HG03442 (cell line): ENCODE measurements around the gene SLC1A2.

ENCODE experiments used
- ATAC-seq: cut with Tn5 transposase; IDR thresholded peaks from one replicate; pipeline ENCODE4 v1.9.1; 2021; ENCODE audit warnings: mild to moderate bottlenecking, moderate library complexity; ENCODE audit not compliant: unreplicated experiment

SLC1A2 gene

GRCh38 chr11:35377262-35377661 is 42.1 kb downstream of the SLC1A2 start:
- ATAC-seq: no peak

- ATAC-seq: no peak
These were observed 42.7 kb downstream of the SLC1A2 start for GRCh38 chr11:35376613-35377012.

GRCh38 chr11:35376118-35376510 is 43.2 kb downstream of the SLC1A2 start:
- ATAC-seq: no peak

- ATAC-seq: no peak
These were observed 43.8 kb downstream of the SLC1A2 start for GRCh38 chr11:35375332-35376117.

- no peak for ATAC-seq
These were observed 45.9 kb downstream of the SLC1A2 start for GRCh38 chr11:35373284-35373933.

- ATAC-seq: no peak
These were observed 46.6 kb downstream of the SLC1A2 start for GRCh38 chr11:35372565-35373283.

GRCh38 chr11:35367491-35367890 is 51.9 kb downstream of the SLC1A2 start:
- ATAC-seq: no peak

GRCh38 chr11:35366798-35367197 is 52.6 kb downstream of the SLC1A2 start:
- ATAC-seq: no peak

GRCh38 chr11:35365961-35366360 is 53.4 kb downstream of the SLC1A2 start:
- ATAC-seq: no peak

- ATAC-seq: no peak
These were observed 54.0 kb downstream of the SLC1A2 start for GRCh38 chr11:35365395-35365794.

- no peak for ATAC-seq
These were observed 55.2 kb downstream of the SLC1A2 start for GRCh38 chr11:35363854-35364780.

GRCh38 chr11:35363246-35363801 is 56.0 kb downstream of the SLC1A2 start:
- no peak for ATAC-seq

GRCh38 chr11:35362521-35362980 is 56.8 kb downstream of the SLC1A2 start:
- ATAC-seq: no peak

GRCh38 chr11:35360055-35360530 is 59.3 kb downstream of the SLC1A2 start:
- ATAC-seq: no peak

- no peak for ATAC-seq
These were observed 59.9 kb downstream of the SLC1A2 start for GRCh38 chr11:35359321-35360054.

- ATAC-seq: no peak
These were observed 61.0 kb downstream of the SLC1A2 start for GRCh38 chr11:35358391-35358790.

- ATAC-seq: no peak
These were observed 61.4 kb downstream of the SLC1A2 start for GRCh38 chr11:35357923-35358322.

GRCh38 chr11:35355102-35355749 is 64.1 kb downstream of the SLC1A2 start:
- ATAC-seq: no peak

GRCh38 chr11:35354644-35355043 is 64.7 kb downstream of the SLC1A2 start:
- no peak for ATAC-seq
